ENCODE data around the gene UNC93B1.
"Not testable (repeated sequence)": the region's sequence is repeated elsewhere in the genome, so short reads cannot be mapped to it uniquely, and the experiment has no call there.

DNA sequence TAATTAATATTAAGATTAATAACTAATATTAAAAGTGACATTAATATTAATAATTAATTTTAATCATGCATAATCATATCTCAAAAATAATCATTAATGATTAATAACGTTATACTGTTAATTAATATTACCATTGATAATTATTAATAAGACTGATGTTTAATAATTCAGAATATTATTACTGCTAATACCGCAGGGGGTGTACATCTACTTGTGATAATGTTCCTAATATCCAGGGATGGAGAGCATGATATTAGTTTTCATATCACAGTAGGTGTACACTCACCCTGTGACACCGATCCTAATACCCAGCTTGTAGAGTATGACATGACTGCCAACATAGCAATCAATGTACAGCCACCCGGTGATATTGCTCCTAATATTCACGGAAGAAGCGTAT is 18.6 kb downstream of the UNC93B1 start:
- TF ChIP-seq ZNF274 (IDR thresholded peaks at IDR 0.05; ENCODE audit: borderline replicate concordance, extremely low read depth, low read length) = not testable (repeated sequence)
- TF ChIP-seq, protein P1, sequence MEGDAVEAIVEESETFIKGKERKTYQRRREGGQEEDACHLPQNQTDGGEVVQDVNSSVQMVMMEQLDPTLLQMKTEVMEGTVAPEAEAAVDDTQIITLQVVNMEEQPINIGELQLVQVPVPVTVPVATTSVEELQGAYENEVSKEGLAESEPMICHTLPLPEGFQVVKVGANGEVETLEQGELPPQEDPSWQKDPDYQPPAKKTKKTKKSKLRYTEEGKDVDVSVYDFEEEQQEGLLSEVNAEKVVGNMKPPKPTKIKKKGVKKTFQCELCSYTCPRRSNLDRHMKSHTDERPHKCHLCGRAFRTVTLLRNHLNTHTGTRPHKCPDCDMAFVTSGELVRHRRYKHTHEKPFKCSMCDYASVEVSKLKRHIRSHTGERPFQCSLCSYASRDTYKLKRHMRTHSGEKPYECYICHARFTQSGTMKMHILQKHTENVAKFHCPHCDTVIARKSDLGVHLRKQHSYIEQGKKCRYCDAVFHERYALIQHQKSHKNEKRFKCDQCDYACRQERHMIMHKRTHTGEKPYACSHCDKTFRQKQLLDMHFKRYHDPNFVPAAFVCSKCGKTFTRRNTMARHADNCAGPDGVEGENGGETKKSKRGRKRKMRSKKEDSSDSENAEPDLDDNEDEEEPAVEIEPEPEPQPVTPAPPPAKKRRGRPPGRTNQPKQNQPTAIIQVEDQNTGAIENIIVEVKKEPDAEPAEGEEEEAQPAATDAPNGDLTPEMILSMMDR (IDR thresholded peaks at IDR 0.05; ENCODE audit: control extremely low read depth in 1 of 3, insufficient read depth in 1 of 3, low read depth in 1 of 3, low read length in 3 of 3) = not testable (repeated sequence)

Data from H1 (cell line).